Kidney epithelial cell (primary cell): Measurements from ENCODE around the gene ODF2L. TPM values are rescaled to one million over a fixed set of nuclear protein-coding genes. Genes with fewer than 3 reads are reported as not detected.

Experiments used
- DNase-seq: peaks from one replicate; pipeline ENCODE4 v3.0.0-alpha.2; 2010; ENCODE audit warnings: low read depth
- H3K27me3 ChIP-seq: 2 replicates; pipeline ENCODE4 v1.6.0; 2011; ENCODE audit warnings: low read length; ENCODE audit not compliant: control insufficient read depth, insufficient read depth
- H3K36me3 ChIP-seq: 2 replicates; pipeline ENCODE4 v1.5.1; 2011; ENCODE audit warnings: low read length; ENCODE audit not compliant: control insufficient read depth, insufficient read depth
- H3K4me3 ChIP-seq: 2 replicates; pipeline ENCODE4 v1.5.1; 2011; ENCODE audit warnings: low read depth, mild to moderate bottlenecking, control low read depth, low read length
- CTCF ChIP-seq: IDR thresholded peaks from 2 replicates; pipeline ENCODE4 v1.5.1; 2011; ENCODE audit warnings: mild to moderate bottlenecking, moderate library complexity, low read length, control low read depth, inconsistent platforms; ENCODE audit not compliant: insufficient read depth, poor library complexity, severe bottlenecking
- total RNA-seq: library from RNA; depleted of rRNA; stranded (reverse); fragments of >200 nt; gene quantifications from 2 replicates; pipeline ENCODE4 v1.2.3, GENCODE V29; 2015

The ODF2L gene
- total RNA-seq, 1 donor from 2014 or later = 26.4 TPM

GRCh38 chr1:86322241-86322640 lies 73.9 kb downstream of the ODF2L start:
- no peak for DNase-seq
- Histone ChIP-seq H3K4me3 (no peak overlapping the region), H3K36me3 (no peaks in the 10 kb centered on the region), H3K27me3 (no peaks in the 10 kb centered on the region)
- TF ChIP-seq CTCF = no peak

- no peaks in the 10 kb centered on the region for H3K36me3 ChIP-seq
- H3K27me3 ChIP-seq = no peaks in the 10 kb centered on the region
- no peak for DNase-seq
- TF ChIP-seq CTCF = no peak
- no peak overlapping the region for H3K4me3 ChIP-seq
Measured at GRCh38 chr1:86318436-86318835, 77.7 kb downstream of the ODF2L start.

DNA sequence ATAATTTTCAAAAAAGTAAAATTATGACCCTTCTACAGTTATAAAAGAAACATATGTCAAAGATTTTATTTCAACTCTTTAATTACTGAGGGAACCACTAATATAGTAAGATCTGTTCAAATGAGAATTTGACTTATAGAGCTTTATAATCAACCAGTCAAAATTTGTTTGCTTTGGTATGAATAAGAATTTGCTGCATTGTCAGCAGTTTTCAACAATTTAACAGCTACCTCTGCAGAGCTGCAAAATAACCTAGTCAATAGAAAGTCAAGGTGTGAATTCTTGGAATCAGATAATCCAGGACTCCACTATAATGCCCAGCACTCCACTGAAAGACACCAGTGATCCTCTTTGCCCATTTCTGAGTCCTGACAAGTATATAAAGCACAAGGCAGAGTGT lies 78.2 kb downstream of the ODF2L start:
- TF ChIP-seq CTCF = no peak
- no peak for DNase-seq
- Histone ChIP-seq H3K4me3 (no peak overlapping the region), H3K36me3 (no peaks in the 10 kb centered on the region), H3K27me3 (no peaks in the 10 kb centered on the region)

DNA sequence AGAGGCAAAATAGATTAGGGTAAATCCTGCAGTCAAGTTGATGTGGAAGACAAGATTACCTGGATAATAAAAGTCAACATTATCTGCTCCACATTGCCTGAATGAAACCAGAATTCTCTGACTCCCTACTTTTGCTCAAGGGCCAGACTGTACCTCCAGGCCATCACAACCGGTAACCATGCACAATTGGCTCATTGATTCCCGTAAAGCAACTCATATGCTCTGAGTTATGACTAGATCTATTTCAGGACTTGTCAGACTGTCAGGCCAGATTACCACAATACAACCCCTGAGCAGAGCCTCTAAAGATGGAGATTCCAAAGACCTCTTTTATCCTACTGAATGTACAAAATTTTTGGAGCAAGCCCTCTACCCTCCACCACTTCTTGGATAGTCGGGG lies 90.4 kb downstream of the ODF2L start:
- TF ChIP-seq CTCF = no peak
- Histone ChIP-seq H3K4me3 (no peak overlapping the region), H3K27me3 (no peaks in the 10 kb centered on the region), H3K36me3 (no peaks in the 10 kb centered on the region)
- DNase-seq = no peak

DNA sequence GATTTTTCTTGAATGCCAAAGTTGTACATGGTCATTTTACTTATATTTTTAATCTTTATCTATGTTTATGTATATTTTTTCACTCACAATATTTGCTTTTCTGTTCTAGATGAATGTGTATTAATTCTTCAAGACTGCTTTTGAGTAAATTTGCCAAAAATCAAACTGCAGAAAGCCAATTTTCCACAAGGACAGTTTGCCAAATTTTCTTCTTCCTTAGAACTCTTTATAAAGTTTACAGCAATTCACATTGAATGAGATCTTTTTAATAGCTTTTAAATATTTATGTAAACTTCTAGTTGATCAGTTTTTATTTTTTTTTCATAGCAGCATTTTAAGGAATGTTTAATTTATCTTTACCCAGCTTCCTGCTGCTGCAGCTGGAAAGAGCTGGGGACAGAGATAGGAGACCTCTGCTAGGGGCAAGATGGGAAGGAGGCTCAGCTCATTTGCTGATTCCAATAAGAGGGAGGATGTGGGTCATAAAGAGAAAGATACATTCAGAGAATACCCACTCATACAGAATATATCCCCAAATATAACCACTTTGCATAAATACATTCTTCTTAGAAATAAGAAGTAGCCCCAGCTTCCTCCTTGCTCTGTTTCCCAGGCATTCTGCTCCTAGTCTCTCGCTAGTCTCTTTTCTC lies 93.0 kb downstream of the ODF2L start:
- TF ChIP-seq CTCF = no peak
- no peaks in the 10 kb centered on the region for H3K36me3 ChIP-seq
- no peak for DNase-seq
- no peaks in the 10 kb centered on the region for H3K27me3 ChIP-seq
- H3K4me3 ChIP-seq = no peak overlapping the region

Other genes with a start within 250 kb of the ODF2L start
- gene COL24A1, start 239.6 kb downstream of the ODF2L start, total RNA-seq = 0.07 and 0.21 TPM in 2 replicates
- not detected in 2 replicates for gene CLCA2, start 27.8 kb upstream of the ODF2L start, total RNA-seq
- not detected in 2 replicates for gene CLCA1, start 72.6 kb upstream of the ODF2L start, total RNA-seq
- gene CLCA4, start 150.8 kb upstream of the ODF2L start, total RNA-seq = not detected in 2 replicates